Neural cell (in vitro differentiated cells): Measurements from ENCODE around the gene AADAT. TPM values are rescaled to one million over a fixed set of nuclear protein-coding genes. Genes with fewer than 3 reads are reported as not detected.

Experiments
- H2AFZ ChIP-seq: fragments of 200-600, 300-800 bp; sonication (generic), shearing (Covaris generic); 2 replicates; pipeline ENCODE4 v1.6.0; 2014; ENCODE audit warnings: low read depth, mild to moderate bottlenecking, antibody characterized with exemption, low read length, moderate library complexity
- H3F3A ChIP-seq: fragments of 200-600 bp; shearing (Covaris generic); 2 replicates; pipeline ENCODE4 v1.6.1; 2016; ENCODE audit warnings: mild to moderate bottlenecking, moderate library complexity, mixed read lengths, antibody characterized with exemption, low read length; ENCODE audit not compliant: insufficient read depth, poor library complexity, severe bottlenecking
- H3K27ac ChIP-seq: fragments of 200-600, 300-800 bp; sonication (generic), shearing (Covaris generic); 2 replicates; pipeline ENCODE4 v1.5.1; 2014; ENCODE audit warnings: mild to moderate bottlenecking, low read length, moderate library complexity
- H3K27me3 ChIP-seq: fragments of 300-800, 200-600 bp; sonication (generic), shearing (Covaris generic); 2 replicates; pipeline ENCODE4 v1.6.0; 2014; ENCODE audit warnings: mild to moderate bottlenecking, low read depth, low read length, moderate library complexity; ENCODE audit not compliant: insufficient read depth
- H3K36me3 ChIP-seq: fragments of 300-800, 200-600 bp; sonication (generic), shearing (Covaris generic); 2 replicates; pipeline ENCODE4 v1.5.1; 2014; ENCODE audit warnings: mild to moderate bottlenecking, antibody characterized with exemption, low read length, moderate library complexity; ENCODE audit not compliant: insufficient read depth
- H3K4me2 ChIP-seq: fragments of 300-800, 200-600 bp; sonication (generic), shearing (Covaris generic); 2 replicates; pipeline ENCODE4 v1.6.0; 2014; ENCODE audit warnings: mild to moderate bottlenecking, low read length
- H3K4me3 ChIP-seq: fragments of 300-800, 200-600 bp; sonication (generic), shearing (Covaris generic); 2 replicates; pipeline ENCODE4 v1.5.1; 2014; ENCODE audit warnings: mild to moderate bottlenecking, low read length, moderate library complexity
- H3K79me2 ChIP-seq: fragments of 200-600 bp; shearing (Covaris generic); replicated peaks from 2 replicates; pipeline ENCODE4 v1.6.0; 2014; ENCODE audit warnings: mild to moderate bottlenecking, low read length, moderate library complexity; ENCODE audit not compliant: insufficient read depth
- H3K9ac ChIP-seq: fragments of 300-800, 200-600 bp; sonication (generic), shearing (Covaris generic); 2 replicates; pipeline ENCODE4 v1.6.1; 2016; ENCODE audit warnings: mild to moderate bottlenecking, low read length, mixed read lengths
- H3K9me2 ChIP-seq: fragments of 200-600 bp; shearing (Covaris generic); 2 replicates; pipeline ENCODE4 v1.6.1; 2016; ENCODE audit warnings: mild to moderate bottlenecking, low read length, mixed read lengths; ENCODE audit not compliant: insufficient read depth
- H3K9me3 ChIP-seq: fragments of 200-600, 300-800 bp; sonication (generic), shearing (Covaris generic); 2 replicates; pipeline ENCODE4 v1.6.1; 2016; ENCODE audit warnings: mild to moderate bottlenecking, mixed run types, low read length, moderate library complexity, mixed read lengths
- H4K20me1 ChIP-seq: fragments of 200-600 bp; shearing (Covaris generic); 2 replicates; pipeline ENCODE4 v1.6.1; 2016; ENCODE audit warnings: mild to moderate bottlenecking, mixed run types; ENCODE audit not compliant: insufficient read depth
- EP300 ChIP-seq: fragments of 450-650 bp; conservative IDR thresholded peaks from 2 replicates; pipeline ENCODE4 v1.6.1; 2014; ENCODE audit warnings: antibody characterized with exemption, mild to moderate bottlenecking, moderate library complexity; ENCODE audit not compliant: poor library complexity, severe bottlenecking
- EZH2 ChIP-seq: fragments of 200-600, 300-800 bp; shearing (Covaris generic), sonication (generic); IDR thresholded peaks from 2 replicates; pipeline ENCODE4 v1.6.1; 2014; ENCODE audit warnings: antibody characterized with exemption, low read length, borderline replicate concordance, mild to moderate bottlenecking; ENCODE audit not compliant: insufficient read depth, poor library complexity, severe bottlenecking
- MXI1 ChIP-seq: fragments of 450-650 bp; conservative IDR thresholded peaks from 2 replicates; pipeline ENCODE4 v1.6.1; 2014; ENCODE audit warnings: antibody characterized with exemption, mild to moderate bottlenecking; ENCODE audit not compliant: poor library complexity, severe bottlenecking
- POLR2AphosphoS5 ChIP-seq: IDR thresholded peaks from 2 replicates; pipeline ENCODE4 v1.6.1; 2012
- RAD21 ChIP-seq: fragments of 450-650 bp; conservative IDR thresholded peaks from 2 replicates; pipeline ENCODE4 v1.6.1; 2014; ENCODE audit warnings: antibody characterized with exemption, mild to moderate bottlenecking, moderate library complexity
- SMC3 ChIP-seq: fragments of 450-650 bp; conservative IDR thresholded peaks from 2 replicates; pipeline ENCODE4 v1.6.1; 2014; ENCODE audit warnings: antibody characterized with exemption, mild to moderate bottlenecking, moderate library complexity; ENCODE audit not compliant: poor library complexity
- TAF1 ChIP-seq: IDR thresholded peaks from 2 replicates; pipeline ENCODE4 v1.6.1; 2012; ENCODE audit warnings: low read depth
- polyA plus RNA-seq: library from polyadenylated mRNA; depleted of rRNA; stranded (reverse); fragments of >200 nt; gene quantifications from 2 replicates; pipeline ENCODE4 v1.2.3, GENCODE V29; 2014
- TF ChIP-seq, protein P1 (sequence below): fragments of 450-650 bp; IDR thresholded peaks from 2 replicates; pipeline ENCODE4 v1.5.1; 2014; ENCODE audit warnings: antibody characterized with exemption, mild to moderate bottlenecking, moderate library complexity; ENCODE audit not compliant: poor library complexity, severe bottlenecking
- TF ChIP-seq, protein P2 (sequence below): IDR thresholded peaks from 2 replicates; pipeline ENCODE4 v1.6.1; 2012; ENCODE audit warnings: borderline replicate concordance

AADAT gene
- polyA plus RNA-seq, 1 donor from 2014 or later = 79.3 TPM

DNA sequence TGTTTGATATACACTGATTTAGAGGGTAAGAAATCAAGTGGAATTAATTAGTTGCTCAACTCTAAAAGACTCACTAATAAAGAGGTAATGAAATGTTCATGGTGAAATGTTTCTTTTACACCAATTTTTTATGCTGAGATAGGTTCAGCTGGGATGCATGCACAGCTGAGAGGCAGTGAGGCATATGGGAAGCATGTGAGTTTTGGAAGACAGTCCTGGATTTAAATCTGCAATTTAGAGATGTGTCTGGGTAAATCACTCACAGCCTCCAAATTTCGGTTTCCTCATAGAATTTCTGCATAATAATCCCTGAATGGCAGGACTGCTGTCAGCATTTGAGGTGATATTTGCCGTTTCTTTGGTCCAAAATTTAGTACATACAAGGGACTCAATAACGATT lies 48.2 kb upstream of the AADAT start:
- Histone ChIP-seq H3K4me2 (no peak overlapping the region), H3K4me3 (no peak overlapping the region), H3K27ac (no peak overlapping the region), H3K9me2 (no peaks in the 10 kb centered on the region), H3F3A (no peaks in the 10 kb centered on the region), H3K9ac (no peak overlapping the region), H3K27me3 (no peaks in the 10 kb centered on the region), H3K79me2 (no peaks in the 10 kb centered on the region), H4K20me1 (no peaks in the 10 kb centered on the region), H3K36me3 (no peaks in the 10 kb centered on the region), H2AFZ (no peak overlapping the region), H3K9me3 (no peaks in the 10 kb centered on the region)
- TF ChIP-seq EZH2 (no peak), RAD21 (no peak), MXI1 (no peak)
- TF ChIP-seq, protein P1, sequence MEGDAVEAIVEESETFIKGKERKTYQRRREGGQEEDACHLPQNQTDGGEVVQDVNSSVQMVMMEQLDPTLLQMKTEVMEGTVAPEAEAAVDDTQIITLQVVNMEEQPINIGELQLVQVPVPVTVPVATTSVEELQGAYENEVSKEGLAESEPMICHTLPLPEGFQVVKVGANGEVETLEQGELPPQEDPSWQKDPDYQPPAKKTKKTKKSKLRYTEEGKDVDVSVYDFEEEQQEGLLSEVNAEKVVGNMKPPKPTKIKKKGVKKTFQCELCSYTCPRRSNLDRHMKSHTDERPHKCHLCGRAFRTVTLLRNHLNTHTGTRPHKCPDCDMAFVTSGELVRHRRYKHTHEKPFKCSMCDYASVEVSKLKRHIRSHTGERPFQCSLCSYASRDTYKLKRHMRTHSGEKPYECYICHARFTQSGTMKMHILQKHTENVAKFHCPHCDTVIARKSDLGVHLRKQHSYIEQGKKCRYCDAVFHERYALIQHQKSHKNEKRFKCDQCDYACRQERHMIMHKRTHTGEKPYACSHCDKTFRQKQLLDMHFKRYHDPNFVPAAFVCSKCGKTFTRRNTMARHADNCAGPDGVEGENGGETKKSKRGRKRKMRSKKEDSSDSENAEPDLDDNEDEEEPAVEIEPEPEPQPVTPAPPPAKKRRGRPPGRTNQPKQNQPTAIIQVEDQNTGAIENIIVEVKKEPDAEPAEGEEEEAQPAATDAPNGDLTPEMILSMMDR = no peak

DNA sequence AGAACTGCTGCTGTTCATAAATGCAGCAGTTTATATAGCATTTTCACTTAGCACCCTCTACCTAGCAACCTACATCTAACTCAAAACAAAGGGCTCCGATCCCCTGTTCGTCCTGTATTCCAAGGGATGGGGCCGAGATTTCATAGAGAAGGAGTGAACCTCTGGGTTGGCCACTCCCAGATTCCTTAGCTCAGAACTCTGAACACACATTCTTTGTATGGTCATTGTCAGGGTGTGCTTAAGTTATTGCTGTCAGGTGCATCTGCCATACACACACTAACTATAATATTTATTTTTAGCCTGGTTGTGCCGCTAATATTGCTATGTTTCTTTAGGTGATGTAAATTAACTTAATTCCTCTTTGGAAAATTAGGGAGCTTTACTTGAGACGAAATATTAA lies 47.7 kb upstream of the AADAT start:
- Histone ChIP-seq H4K20me1 (no peaks in the 10 kb centered on the region), H3K4me3 (no peak overlapping the region), H2AFZ (no peak overlapping the region), H3K9ac (no peak overlapping the region), H3K4me2 (no peak overlapping the region), H3K9me2 (no peaks in the 10 kb centered on the region), H3K27ac (no peak overlapping the region), H3K9me3 (no peaks in the 10 kb centered on the region), H3F3A (no peaks in the 10 kb centered on the region), H3K79me2 (no peaks in the 10 kb centered on the region), H3K27me3 (no peaks in the 10 kb centered on the region), H3K36me3 (no peaks in the 10 kb centered on the region)
- TF ChIP-seq RAD21 (no peak), POLR2AphosphoS5 (no peak), MXI1 (no peak), TAF1 (no peak), EZH2 (no peak), EP300 (no peak), SMC3 (no peak)
- TF ChIP-seq, protein P2, sequence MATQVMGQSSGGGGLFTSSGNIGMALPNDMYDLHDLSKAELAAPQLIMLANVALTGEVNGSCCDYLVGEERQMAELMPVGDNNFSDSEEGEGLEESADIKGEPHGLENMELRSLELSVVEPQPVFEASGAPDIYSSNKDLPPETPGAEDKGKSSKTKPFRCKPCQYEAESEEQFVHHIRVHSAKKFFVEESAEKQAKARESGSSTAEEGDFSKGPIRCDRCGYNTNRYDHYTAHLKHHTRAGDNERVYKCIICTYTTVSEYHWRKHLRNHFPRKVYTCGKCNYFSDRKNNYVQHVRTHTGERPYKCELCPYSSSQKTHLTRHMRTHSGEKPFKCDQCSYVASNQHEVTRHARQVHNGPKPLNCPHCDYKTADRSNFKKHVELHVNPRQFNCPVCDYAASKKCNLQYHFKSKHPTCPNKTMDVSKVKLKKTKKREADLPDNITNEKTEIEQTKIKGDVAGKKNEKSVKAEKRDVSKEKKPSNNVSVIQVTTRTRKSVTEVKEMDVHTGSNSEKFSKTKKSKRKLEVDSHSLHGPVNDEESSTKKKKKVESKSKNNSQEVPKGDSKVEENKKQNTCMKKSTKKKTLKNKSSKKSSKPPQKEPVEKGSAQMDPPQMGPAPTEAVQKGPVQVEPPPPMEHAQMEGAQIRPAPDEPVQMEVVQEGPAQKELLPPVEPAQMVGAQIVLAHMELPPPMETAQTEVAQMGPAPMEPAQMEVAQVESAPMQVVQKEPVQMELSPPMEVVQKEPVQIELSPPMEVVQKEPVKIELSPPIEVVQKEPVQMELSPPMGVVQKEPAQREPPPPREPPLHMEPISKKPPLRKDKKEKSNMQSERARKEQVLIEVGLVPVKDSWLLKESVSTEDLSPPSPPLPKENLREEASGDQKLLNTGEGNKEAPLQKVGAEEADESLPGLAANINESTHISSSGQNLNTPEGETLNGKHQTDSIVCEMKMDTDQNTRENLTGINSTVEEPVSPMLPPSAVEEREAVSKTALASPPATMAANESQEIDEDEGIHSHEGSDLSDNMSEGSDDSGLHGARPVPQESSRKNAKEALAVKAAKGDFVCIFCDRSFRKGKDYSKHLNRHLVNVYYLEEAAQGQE = no peak
- TF ChIP-seq, protein P1 = no peak
